ENCODE data around the gene MSL1. TPM values are rescaled to one million over a fixed set of nuclear protein-coding genes. Genes with fewer than 3 reads are reported as not detected.

MSL1 gene
- total RNA-seq, 2 experiments from 2014 or later, result 62.7 to 66.7 TPM

- H3K27ac Mint-ChIP-seq, result no peak overlapping the region
- H3K9me3 Mint-ChIP-seq, result no peaks in the 10 kb centered on the region
- peaks cover 2% of the 10 kb centered on the region for H3K4me1 Mint-ChIP-seq
- DNase-seq, result no peak
- H3K4me3 Mint-ChIP-seq, result no peak overlapping the region
- peaks cover 8% of the 10 kb centered on the region for H3K36me3 Mint-ChIP-seq
- H3K27me3 Mint-ChIP-seq, result no peaks in the 10 kb centered on the region
Measured at GRCh38 chr17:40087049-40087794, 34.5 kb upstream of the MSL1 start.

GRCh38 chr17:40087903-40088718 is 33.7 kb upstream of the MSL1 start:
- Mint-ChIP-seq H3K4me3 (no peak overlapping the region), H3K36me3 (peaks cover 8% of the 10 kb centered on the region), H3K4me1 (peaks cover 2% of the 10 kb centered on the region), H3K27me3 (no peaks in the 10 kb centered on the region), H3K27ac (no peak overlapping the region), H3K9me3 (no peaks in the 10 kb centered on the region)
- no peak for DNase-seq

GRCh38 chr17:40089077-40089895 is 32.5 kb upstream of the MSL1 start:
- Mint-ChIP-seq H3K9me3 (no peaks in the 10 kb centered on the region), H3K4me1 (peaks cover 7% of the 10 kb centered on the region), H3K4me3 (no peak overlapping the region), H3K27ac (peak overlapping the region; percentile 46), H3K27me3 (no peaks in the 10 kb centered on the region), H3K36me3 (peaks cover 8% of the 10 kb centered on the region)
- DNase-seq, result no peak

- Mint-ChIP-seq H3K27ac (no peak overlapping the region), H3K9me3 (no peaks in the 10 kb centered on the region), H3K4me1 (peaks cover 12% of the 10 kb centered on the region), H3K4me3 (no peak overlapping the region), H3K36me3 (peaks cover 9% of the 10 kb centered on the region), H3K27me3 (no peaks in the 10 kb centered on the region)
- DNase-seq, result no peak
Measured at GRCh38 chr17:40090237-40091119, 31.3 kb upstream of the MSL1 start.

GRCh38 chr17:40091691-40092397 is 29.9 kb upstream of the MSL1 start:
- H3K27ac Mint-ChIP-seq, result no peak overlapping the region
- H3K4me3 Mint-ChIP-seq, result no peak overlapping the region
- no peak for DNase-seq
- H3K4me1 Mint-ChIP-seq, result peaks cover 25% of the 10 kb centered on the region
- no peaks in the 10 kb centered on the region for H3K27me3 Mint-ChIP-seq
- peaks cover 22% of the 10 kb centered on the region for H3K36me3 Mint-ChIP-seq
- H3K9me3 Mint-ChIP-seq, result no peaks in the 10 kb centered on the region

GRCh38 chr17:40092581-40092980 is 29.2 kb upstream of the MSL1 start:
- Mint-ChIP-seq H3K27me3 (no peaks in the 10 kb centered on the region), H3K36me3 (peaks cover 24% of the 10 kb centered on the region), H3K4me3 (no peak overlapping the region), H3K4me1 (peaks cover 33% of the 10 kb centered on the region), H3K27ac (no peak overlapping the region), H3K9me3 (no peaks in the 10 kb centered on the region)
- DNase-seq, result no peak

GRCh38 chr17:40093005-40093579 is 28.7 kb upstream of the MSL1 start:
- no peaks in the 10 kb centered on the region for H3K9me3 Mint-ChIP-seq
- no peak for DNase-seq
- peaks cover 38% of the 10 kb centered on the region for H3K4me1 Mint-ChIP-seq
- no peak overlapping the region for H3K27ac Mint-ChIP-seq
- H3K4me3 Mint-ChIP-seq, result no peak overlapping the region
- H3K27me3 Mint-ChIP-seq, result no peaks in the 10 kb centered on the region
- H3K36me3 Mint-ChIP-seq, result peaks cover 28% of the 10 kb centered on the region

GRCh38 chr17:40093580-40094201 is 28.1 kb upstream of the MSL1 start:
- Mint-ChIP-seq H3K4me3 (no peak overlapping the region), H3K9me3 (no peaks in the 10 kb centered on the region), H3K27ac (peak overlapping the region; percentile 51), H3K36me3 (peaks cover 34% of the 10 kb centered on the region), H3K27me3 (no peaks in the 10 kb centered on the region), H3K4me1 (peaks cover 44% of the 10 kb centered on the region)
- DNase-seq, result no peak

- Mint-ChIP-seq H3K4me3 (no peak overlapping the region), H3K27me3 (no peaks in the 10 kb centered on the region), H3K36me3 (peaks cover 37% of the 10 kb centered on the region), H3K9me3 (no peaks in the 10 kb centered on the region), H3K27ac (no peak overlapping the region), H3K4me1 (peaks cover 52% of the 10 kb centered on the region)
- DNase-seq, result no peak
Measured at GRCh38 chr17:40094874-40095273, 26.9 kb upstream of the MSL1 start.

GRCh38 chr17:40095351-40095943 is 26.3 kb upstream of the MSL1 start:
- Mint-ChIP-seq H3K27ac (peak overlapping the region; percentile 90), H3K4me1 (peaks cover 56% of the 10 kb centered on the region), H3K4me3 (peak overlapping the region; percentile 54)

GRCh38 chr17:40095944-40096791 is 25.6 kb upstream of the MSL1 start:
- peak overlapping the region; percentile 54 for H3K4me3 Mint-ChIP-seq
- peak; percentile 85 for DNase-seq
- no peaks in the 10 kb centered on the region for H3K9me3 Mint-ChIP-seq
- H3K36me3 Mint-ChIP-seq, result peaks cover 37% of the 10 kb centered on the region
- H3K4me1 Mint-ChIP-seq, result peaks cover 62% of the 10 kb centered on the region
- H3K27ac Mint-ChIP-seq, result peak overlapping the region; percentile 90
- no peaks in the 10 kb centered on the region for H3K27me3 Mint-ChIP-seq

More at GRCh38 chr17:40095351-40095943, 26.3 kb upstream of the MSL1 start:
- H3K27me3 Mint-ChIP-seq, result no peaks in the 10 kb centered on the region
- H3K36me3 Mint-ChIP-seq, result peaks cover 37% of the 10 kb centered on the region
- no peak for DNase-seq
- no peaks in the 10 kb centered on the region for H3K9me3 Mint-ChIP-seq

GRCh38 chr17:40097087-40097486 is 24.7 kb upstream of the MSL1 start:
- Mint-ChIP-seq H3K4me3 (peak overlapping the region; percentile 54), H3K4me1 (peaks cover 71% of the 10 kb centered on the region), H3K36me3 (peaks cover 37% of the 10 kb centered on the region), H3K27me3 (no peaks in the 10 kb centered on the region), H3K9me3 (no peaks in the 10 kb centered on the region), H3K27ac (peak overlapping the region; percentile 90)
- DNase-seq, result no peak
